Stimulated activated naive B cell treated with anti-CD40 and anti-IgM and Interleukin-4, amounts not matched to agents 10 μg/mL and 1 μg/mL and 100 μg/mL, for 72 hours (primary cell): ENCODE results near the gene APOC3.
A peak's percentile ranks its signal among the peaks of the same experiment; 100 is the strongest.
"Not testable (repeated sequence)": the region's sequence is repeated elsewhere in the genome, so short reads cannot be mapped to it uniquely, and the experiment has no call there.

Experiments
- ATAC-seq, 2 donors: fragments of 150-1000 bp; cut with Tn5 transposase; replicated peaks; 2 replicates each; pipeline ENCODE4 v1.10.0; 2021; ENCODE audit warnings: moderate library complexity in 1 of 2
- DNase-seq: peaks from one replicate; pipeline ENCODE4 v3.0.0; 2021
- H3K27ac Mint-ChIP-seq: one replicate; pipeline ENCODE4 v1.8.0; 2022; ENCODE audit warnings: mild to moderate bottlenecking, mixed read lengths
- H3K27me3 Mint-ChIP-seq, 2 donors: one replicate each; pipeline ENCODE4 v1.8.0; 2022; ENCODE audit warnings: mixed read lengths in 2 of 2
- H3K36me3 Mint-ChIP-seq, 2 donors: one replicate each; pipeline ENCODE4 v1.8.0; 2022; ENCODE audit warnings: mixed read lengths in 2 of 2, mild to moderate bottlenecking in 1 of 2
- H3K4me1 Mint-ChIP-seq, 2 donors: one replicate each; pipeline ENCODE4 v1.8.0; 2022; ENCODE audit warnings: mixed read lengths in 2 of 2, mild to moderate bottlenecking in 1 of 2
- H3K4me3 Mint-ChIP-seq, 2 donors: one replicate each; pipeline ENCODE4 v1.8.0; 2022; ENCODE audit warnings: mild to moderate bottlenecking in 2 of 2, mixed read lengths in 2 of 2, moderate library complexity in 1 of 2
- H3K9me3 Mint-ChIP-seq, 2 donors: one replicate each; pipeline ENCODE4 v1.8.0; 2022; ENCODE audit warnings: mixed read lengths in 2 of 2, mild to moderate bottlenecking in 1 of 2

The APOC3 gene

GRCh38 chr11:116792869-116793771, 36.6 kb upstream of the APOC3 start:
- no peak for DNase-seq
- Mint-ChIP-seq H3K9me3 (no peaks in the 10 kb centered on the region), H3K4me3 (no peak overlapping the region), H3K4me1 (peaks cover 8 to 18% of the 10 kb centered on the region in 2 donors), H3K36me3 (no peaks in the 10 kb centered on the region), H3K27me3 (peaks cover 7 to 10% of the 10 kb centered on the region in 2 donors), H3K27ac (no peak overlapping the region)
- no peak for ATAC-seq

DNA sequence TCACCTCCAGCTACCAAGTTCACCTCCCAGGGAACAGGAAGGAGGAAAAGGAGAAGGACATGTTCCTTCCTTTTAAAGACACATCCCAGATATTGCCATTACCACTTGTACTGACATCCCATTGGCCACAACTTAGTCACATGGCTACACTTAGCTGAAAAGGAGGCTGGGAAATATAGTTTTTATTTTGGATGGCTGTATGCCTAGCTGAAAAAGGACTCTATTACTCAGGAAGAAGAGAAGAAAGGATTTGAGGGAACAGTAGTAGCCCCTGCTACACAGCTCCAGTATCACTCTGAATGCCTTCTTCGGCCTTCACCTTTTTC, 36.0 kb upstream of the APOC3 start:
- H3K36me3 Mint-ChIP-seq = no peaks in the 10 kb centered on the region
- peaks cover 3 to 11% of the 10 kb centered on the region in 2 donors for H3K4me1 Mint-ChIP-seq
- ATAC-seq (no peak), DNase-seq (no peak)
- H3K27me3 Mint-ChIP-seq = peaks cover 8 to 10% of the 10 kb centered on the region in 2 donors
- no peaks in the 10 kb centered on the region for H3K9me3 Mint-ChIP-seq
- no peak overlapping the region for H3K4me3 Mint-ChIP-seq
- no peak overlapping the region for H3K27ac Mint-ChIP-seq

GRCh38 chr11:116794851-116795250, 34.9 kb upstream of the APOC3 start:
- no peaks in the 10 kb centered on the region for H3K36me3 Mint-ChIP-seq
- H3K27me3 Mint-ChIP-seq = peaks cover 19 to 21% of the 10 kb centered on the region in 2 donors
- H3K4me3 Mint-ChIP-seq = no peak overlapping the region
- no peaks in the 10 kb centered on the region for H3K9me3 Mint-ChIP-seq
- H3K27ac Mint-ChIP-seq = no peak overlapping the region
- peaks cover 3 to 11% of the 10 kb centered on the region in 2 donors for H3K4me1 Mint-ChIP-seq
- ATAC-seq (no peak), DNase-seq (no peak)

GRCh38 chr11:116796548-116796947, 33.2 kb upstream of the APOC3 start:
- ATAC-seq (no peak), DNase-seq (no peak)
- H3K36me3 Mint-ChIP-seq = no peaks in the 10 kb centered on the region
- no peaks in the 10 kb centered on the region for H3K9me3 Mint-ChIP-seq
- no peak overlapping the region for H3K27ac Mint-ChIP-seq
- H3K4me3 Mint-ChIP-seq = no peak overlapping the region
- H3K27me3 Mint-ChIP-seq = peaks cover 17 to 18% of the 10 kb centered on the region in 2 donors
- peaks cover 0 to under 1% of the 10 kb centered on the region in 2 donors for H3K4me1 Mint-ChIP-seq

GRCh38 chr11:116797816-116798215, 31.9 kb upstream of the APOC3 start:
- peaks cover 20 to 25% of the 10 kb centered on the region in 2 donors for H3K27me3 Mint-ChIP-seq
- H3K4me3 Mint-ChIP-seq = no peak overlapping the region
- H3K36me3 Mint-ChIP-seq = no peaks in the 10 kb centered on the region
- H3K27ac Mint-ChIP-seq = no peak overlapping the region
- ATAC-seq (no peak), DNase-seq (no peak)
- no peaks in the 10 kb centered on the region for H3K4me1 Mint-ChIP-seq
- H3K9me3 Mint-ChIP-seq = no peaks in the 10 kb centered on the region

- Mint-ChIP-seq H3K27me3 (peaks cover 23 to 28% of the 10 kb centered on the region in 2 donors), H3K36me3 (no peaks in the 10 kb centered on the region), H3K9me3 (no peaks in the 10 kb centered on the region), H3K27ac (no peak overlapping the region), H3K4me1 (no peaks in the 10 kb centered on the region), H3K4me3 (no peak overlapping the region)
- DNase-seq = no peak
- peak in 1 of 2 donors; percentile 31 for ATAC-seq
These were observed 31.3 kb upstream of the APOC3 start for GRCh38 chr11:116798368-116798767.

DNA sequence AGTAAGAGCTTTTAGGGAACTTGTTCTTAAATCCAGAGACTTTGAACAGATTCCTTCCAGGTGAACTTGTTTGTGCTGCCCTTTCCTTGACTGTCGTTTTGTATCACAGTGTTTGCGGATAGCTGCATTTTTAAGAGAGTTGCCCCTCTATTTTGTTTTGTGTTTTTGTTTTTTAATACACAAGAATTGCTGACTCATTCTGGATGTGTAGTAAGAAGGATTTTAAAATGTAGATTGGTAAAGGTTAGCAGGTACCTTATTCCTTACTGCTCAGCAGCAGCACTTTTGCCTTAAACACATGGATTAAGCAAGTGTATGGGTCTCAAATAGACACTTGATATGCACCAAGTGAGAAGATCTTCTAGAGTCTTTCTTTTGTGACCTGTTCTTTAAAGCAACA, 29.1 kb upstream of the APOC3 start:
- no peak overlapping the region for H3K4me3 Mint-ChIP-seq
- no peaks in the 10 kb centered on the region for H3K9me3 Mint-ChIP-seq
- no peak overlapping the region for H3K27ac Mint-ChIP-seq
- H3K27me3 Mint-ChIP-seq = peaks cover 30 to 35% of the 10 kb centered on the region in 2 donors
- H3K4me1 Mint-ChIP-seq = no peaks in the 10 kb centered on the region
- no peak for ATAC-seq
- no peaks in the 10 kb centered on the region for H3K36me3 Mint-ChIP-seq
- no peak for DNase-seq

DNA sequence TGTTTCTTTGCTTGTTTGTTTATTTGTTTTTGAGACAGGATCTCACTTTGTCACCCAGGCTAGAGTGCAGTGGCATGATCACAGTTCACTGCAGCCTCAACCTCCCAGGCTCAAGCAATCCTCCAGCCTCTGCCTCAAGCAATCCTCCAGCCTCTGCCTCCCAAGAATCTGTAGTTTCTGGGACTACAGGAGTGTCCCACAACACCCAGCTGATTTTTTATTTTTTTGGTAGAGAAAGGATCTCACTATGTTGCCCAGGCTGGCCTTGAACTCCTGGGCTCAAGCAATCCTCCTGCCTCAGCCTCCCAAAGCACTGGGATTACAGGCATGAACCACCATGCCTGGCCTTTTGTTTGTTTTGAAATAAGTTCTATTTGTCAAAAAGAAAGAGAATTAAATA, 28.0 kb upstream of the APOC3 start:
- not testable (repeated sequence) for H3K9me3 Mint-ChIP-seq, H3K36me3 Mint-ChIP-seq, ATAC-seq, H3K4me1 Mint-ChIP-seq, H3K27ac Mint-ChIP-seq, H3K4me3 Mint-ChIP-seq, DNase-seq
- peaks cover 30 to 35% of the 10 kb centered on the region in 2 donors for H3K27me3 Mint-ChIP-seq

GRCh38 chr11:116804001-116804400, 25.7 kb upstream of the APOC3 start:
- peaks cover 34 to 45% of the 10 kb centered on the region in 2 donors for H3K27me3 Mint-ChIP-seq
- no peak for DNase-seq
- H3K36me3 Mint-ChIP-seq = no peaks in the 10 kb centered on the region
- no peaks in the 10 kb centered on the region for H3K4me1 Mint-ChIP-seq
- no peaks in the 10 kb centered on the region for H3K9me3 Mint-ChIP-seq
- H3K27ac Mint-ChIP-seq = no peak overlapping the region
- no peak overlapping the region for H3K4me3 Mint-ChIP-seq
- no peak for ATAC-seq

- Mint-ChIP-seq H3K9me3 (no peaks in the 10 kb centered on the region), H3K27me3 (peaks cover 19 to 30% of the 10 kb centered on the region in 2 donors), H3K27ac (no peak overlapping the region), H3K4me3 (no peak overlapping the region), H3K36me3 (no peaks in the 10 kb centered on the region), H3K4me1 (no peaks in the 10 kb centered on the region)
- no peak for ATAC-seq
- no peak for DNase-seq
These were observed 22.0 kb upstream of the APOC3 start for GRCh38 chr11:116807601-116808261.

GRCh38 chr11:116808262-116809175, 21.2 kb upstream of the APOC3 start:
- Mint-ChIP-seq H3K4me1 (no peaks in the 10 kb centered on the region), H3K4me3 (no peak overlapping the region), H3K27me3 (peaks cover 14 to 24% of the 10 kb centered on the region in 2 donors), H3K9me3 (no peaks in the 10 kb centered on the region), H3K36me3 (no peaks in the 10 kb centered on the region), H3K27ac (no peak overlapping the region)
- no peak for DNase-seq
- no peak for ATAC-seq

- no peak for DNase-seq
- Mint-ChIP-seq H3K27me3 (peaks cover 13 to 24% of the 10 kb centered on the region in 2 donors), H3K9me3 (no peaks in the 10 kb centered on the region), H3K4me3 (no peak overlapping the region), H3K4me1 (peaks cover 0 to 2% of the 10 kb centered on the region in 2 donors), H3K27ac (no peak overlapping the region), H3K36me3 (no peaks in the 10 kb centered on the region)
- ATAC-seq = no peak
These were observed 18.5 kb upstream of the APOC3 start for GRCh38 chr11:116811194-116811593.

GRCh38 chr11:116812109-116812508, 17.6 kb upstream of the APOC3 start:
- no peak overlapping the region for H3K27ac Mint-ChIP-seq
- peaks cover 9 to 24% of the 10 kb centered on the region in 2 donors for H3K27me3 Mint-ChIP-seq
- DNase-seq = no peak
- peaks cover 0 to 2% of the 10 kb centered on the region in 2 donors for H3K4me1 Mint-ChIP-seq
- H3K4me3 Mint-ChIP-seq = no peak overlapping the region
- H3K9me3 Mint-ChIP-seq = no peaks in the 10 kb centered on the region
- ATAC-seq = no peak
- no peaks in the 10 kb centered on the region for H3K36me3 Mint-ChIP-seq

DNA sequence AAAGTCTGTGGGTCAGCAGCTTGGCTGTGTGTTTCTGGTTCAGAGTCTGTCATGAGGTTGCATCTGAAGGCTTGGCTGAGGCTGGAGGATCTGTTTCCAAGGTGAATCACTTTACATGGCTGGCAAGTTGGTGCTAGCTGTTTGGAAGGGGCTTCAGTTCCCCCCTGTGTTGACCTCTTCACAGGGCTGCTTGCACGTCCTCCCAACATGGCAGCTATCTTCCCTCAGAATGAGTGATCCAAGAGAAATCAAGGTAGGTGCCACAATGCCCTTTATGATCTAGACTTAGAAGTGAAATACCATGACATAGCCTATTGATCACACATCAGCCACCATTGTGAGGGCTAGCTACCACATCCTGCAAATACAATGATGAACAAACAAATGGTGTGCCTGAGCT, 16.5 kb upstream of the APOC3 start:
- Mint-ChIP-seq H3K4me1 (peaks cover 0 to 2% of the 10 kb centered on the region in 2 donors), H3K27me3 (peaks cover 9 to 20% of the 10 kb centered on the region in 2 donors), H3K36me3 (no peaks in the 10 kb centered on the region), H3K9me3 (no peaks in the 10 kb centered on the region), H3K27ac (no peak overlapping the region), H3K4me3 (no peak overlapping the region)
- ATAC-seq = no peak
- no peak for DNase-seq
